Uterus (tissue), 4 donors: ENCODE data around the gene CCDC141. TPM values are rescaled to one million over a fixed set of nuclear protein-coding genes. Genes with fewer than 3 reads are reported as not detected.

Experiments
- DNase-seq, 2 donors: peaks; one replicate each; pipeline ENCODE4 v3.0.0-alpha.2; 2019 to 2020
- H3K27ac ChIP-seq, 2 donors: fragments of 200-600 bp; sonication (generic); 1 replicate in 1 of 2; 2 replicates in 1 of 2; pipeline ENCODE4 v1.5.1; 2016 to 2018
- H3K27me3 ChIP-seq, 2 donors: fragments of 200-600 bp; sonication (generic); one replicate each; pipeline ENCODE4 v1.5.1; 2018 to 2019; ENCODE audit warnings: control low read depth in 1 of 2
- H3K36me3 ChIP-seq, 2 donors: fragments of 200-600 bp; sonication (generic); one replicate each; pipeline ENCODE4 v1.5.1; 2019; ENCODE audit warnings: control low read depth in 1 of 2
- H3K4me1 ChIP-seq, 2 donors: fragments of 200-600 bp; sonication (generic); one replicate each; pipeline ENCODE4 v1.5.1; 2018 to 2019; ENCODE audit warnings: control low read depth in 1 of 2
- H3K4me3 ChIP-seq, 2 donors: fragments of 200-600 bp; sonication (generic); 1 replicate in 1 of 2; 2 replicates in 1 of 2; pipeline ENCODE4 v1.5.1; 2018 to 2019; ENCODE audit warnings: mild to moderate bottlenecking in 1 of 2
- H3K9me3 ChIP-seq, 2 donors: fragments of 200-600 bp; sonication (generic); one replicate each; pipeline ENCODE4 v1.5.1; 2019; ENCODE audit warnings: control low read depth in 1 of 2
- CTCF ChIP-seq, 4 experiments: fragments of 200-600 bp in 2 of 4; fragments of 450-650 bp in 2 of 4; sonication (generic) in 2 of 4; IDR thresholded peaks; one replicate each; pipeline ENCODE4 v1.5.1; 2016 to 2019; ENCODE audit warnings: antibody characterized with exemption in 4 of 4, mild to moderate bottlenecking in 2 of 4, moderate library complexity in 1 of 4
- POLR2A ChIP-seq, 2 donors: fragments of 450-650 bp; IDR thresholded peaks; one replicate each; pipeline ENCODE4 v1.6.1; 2016; ENCODE audit warnings: antibody characterized with exemption in 2 of 2, mild to moderate bottlenecking in 1 of 2, moderate library complexity in 1 of 2
- intact Hi-C: fragments of 100-400 bp; cut with DNase I; formaldehyde crosslinking; loops from one replicate; pipeline ENCODE4 v1.15.1; 2023; ENCODE audit warnings: low total_unique reads
- total RNA-seq, 4 donors: library from RNA; depleted of rRNA in 3 of 4; stranded (reverse); fragments of >200 nt in 3 of 4; gene quantifications; one replicate each; pipeline versions ENCODE4 v1.1.0 to v1.2.4, GENCODE V29; 2014 to 2023
- donor health status: DM: yes; HTN: yes; CAD: no.

The CCDC141 gene
- total RNA-seq, 4 donors from 2014 or later, result 0.29 to 10.2 (median 3.8) TPM

GRCh38 chr2:179082697-179083096 lies 32.8 kb upstream of the CCDC141 start:
- no peaks in the 10 kb centered on the region for H3K36me3 ChIP-seq
- no peak overlapping the region for H3K27ac ChIP-seq
- TF ChIP-seq POLR2A (IDR thresholded peaks at IDR 0.05) (no peak), CTCF (IDR thresholded peaks at IDR 0.05) (no peak)
- no peaks in the 10 kb centered on the region for H3K27me3 ChIP-seq
- no peak overlapping the region for H3K4me3 ChIP-seq
- intact Hi-C loops, result no loop called here
- DNase-seq, result no peak
- no peaks in the 10 kb centered on the region for H3K9me3 ChIP-seq
- no peaks in the 10 kb centered on the region for H3K4me1 ChIP-seq

GRCh38 chr2:179081954-179082353 lies 32.0 kb upstream of the CCDC141 start:
- Histone ChIP-seq H3K27me3 (no peaks in the 10 kb centered on the region), H3K4me3 (no peak overlapping the region), H3K4me1 (no peaks in the 10 kb centered on the region), H3K9me3 (no peaks in the 10 kb centered on the region), H3K27ac (no peak overlapping the region), H3K36me3 (no peaks in the 10 kb centered on the region)
- DNase-seq, result no peak
- intact Hi-C loops, result no loop called here
- TF ChIP-seq CTCF (IDR thresholded peaks at IDR 0.05) (no peak), POLR2A (IDR thresholded peaks at IDR 0.05) (no peak)

GRCh38 chr2:179072527-179072926 lies 22.6 kb upstream of the CCDC141 start:
- Histone ChIP-seq H3K4me3 (no peak overlapping the region), H3K27me3 (no peaks in the 10 kb centered on the region), H3K4me1 (no peaks in the 10 kb centered on the region), H3K27ac (no peak overlapping the region), H3K36me3 (no peaks in the 10 kb centered on the region), H3K9me3 (no peaks in the 10 kb centered on the region)
- DNase-seq, result no peak
- intact Hi-C loops, result no loop called here
- no peak for TF ChIP-seq POLR2A (IDR thresholded peaks at IDR 0.05)
- no peak for TF ChIP-seq CTCF (IDR thresholded peaks at IDR 0.05)

GRCh38 chr2:179071810-179072355 lies 21.9 kb upstream of the CCDC141 start:
- intact Hi-C loops, result no loop called here
- H3K9me3 ChIP-seq, result no peaks in the 10 kb centered on the region
- TF ChIP-seq POLR2A (IDR thresholded peaks at IDR 0.05) (no peak), CTCF (IDR thresholded peaks at IDR 0.05) (no peak)
- H3K4me1 ChIP-seq, result no peaks in the 10 kb centered on the region
- no peaks in the 10 kb centered on the region for H3K36me3 ChIP-seq
- H3K27ac ChIP-seq, result no peak overlapping the region
- H3K27me3 ChIP-seq, result no peaks in the 10 kb centered on the region
- DNase-seq, result no peak
- no peak overlapping the region for H3K4me3 ChIP-seq

- no peak for TF ChIP-seq CTCF (IDR thresholded peaks at IDR 0.05)
- no peaks in the 10 kb centered on the region for H3K4me1 ChIP-seq
- H3K4me3 ChIP-seq, result no peak overlapping the region
- intact Hi-C loops, result no loop called here
- DNase-seq, result no peak
- no peaks in the 10 kb centered on the region for H3K27me3 ChIP-seq
- no peaks in the 10 kb centered on the region for H3K9me3 ChIP-seq
- no peak overlapping the region for H3K27ac ChIP-seq
- no peaks in the 10 kb centered on the region for H3K36me3 ChIP-seq
These were observed 21.0 kb upstream of the CCDC141 start for GRCh38 chr2:179070895-179071294.
